B cell (primary cell): Measurements from ENCODE around the gene KDM3B. TPM values are rescaled to one million over a fixed set of nuclear protein-coding genes. Genes with fewer than 3 reads are reported as not detected.

Experiments used
- ATAC-seq: fragments of 200-7000 bp; cut with Tn5 transposase; one replicate; pipeline ENCODE4 v1.10.0; 2021; ENCODE audit warnings: low read depth, mild to moderate bottlenecking, moderate number of reproducible peaks, moderate library complexity
- CTCF ChIA-PET: fragments of 350-600 bp; sonication (Branson Sonifier 250); formaldehyde crosslinking; loops from one replicate; lab custom pipeline; 2021; ENCODE audit warnings: antibody characterized with exemption, inconsistent platforms; lab: Charles Lee
- POLR2A ChIA-PET: fragments of 350-600 bp; sonication (Branson Sonifier 250); formaldehyde crosslinking; loops from one replicate; lab custom pipeline; 2021; ENCODE audit warnings: antibody characterized with exemption; lab: Charles Lee
- DNase-seq: peaks from one replicate; pipeline ENCODE4 v3.0.0; 2013
- H2AFZ ChIP-seq: 2 replicates; pipeline ENCODE4 v1.6.1; 2012; ENCODE audit warnings: mild to moderate bottlenecking, low read depth, low read length; ENCODE audit not compliant: insufficient read depth, poor library complexity, severe bottlenecking
- H3K27ac ChIP-seq, 2 donors: 1 replicate in 1 of 2; 2 replicates in 1 of 2; pipeline ENCODE4 v1.5.1; 2012 to 2013; ENCODE audit warnings: low read length in 2 of 2, mild to moderate bottlenecking in 2 of 2, moderate library complexity in 1 of 2
- H3K27me3 ChIP-seq, 4 experiments: fragments of 200-600 bp in 1 of 4; sonication (generic) in 1 of 4; replicated peaks in 1 of 4; 1 replicate in 2 of 4; 2 replicates in 2 of 4; pipeline versions ENCODE4 v1.6.1 to v1.7.0; 2013 to 2016; ENCODE audit warnings: low read length in 3 of 4, mild to moderate bottlenecking in 2 of 4, mixed read lengths in 1 of 4, moderate library complexity in 1 of 4; ENCODE audit not compliant: insufficient read depth in 4 of 4, control insufficient read depth in 3 of 4; ENCODE audit errors: control extremely low read depth in 1 of 4
- H3K36me3 ChIP-seq, 2 experiments: replicated peaks in 1 of 2; 1 replicate in 1 of 2; 2 replicates in 1 of 2; pipeline versions ENCODE4 v1.6.1 to v1.7.1; 2013; ENCODE audit warnings: low read length in 1 of 2; ENCODE audit not compliant: insufficient read depth in 2 of 2, control insufficient read depth in 1 of 2; ENCODE audit errors: control extremely low read depth in 1 of 2, extremely low read depth in 1 of 2
- H3K4me1 ChIP-seq, 2 donors: fragments of 200-600 bp in 1 of 2; sonication (generic) in 1 of 2; 1 replicate in 1 of 2; 2 replicates in 1 of 2; pipeline versions ENCODE4 v1.5.1 to v1.6.1; 2013 to 2017; ENCODE audit warnings: low read length in 2 of 2; ENCODE audit not compliant: control insufficient read depth in 2 of 2, insufficient read depth in 2 of 2
- H3K4me2 ChIP-seq: replicated peaks from 2 replicates; pipeline ENCODE3; 2012; ENCODE audit warnings: mild to moderate bottlenecking, low read depth, low read length; ENCODE audit not compliant: poor library complexity, severe bottlenecking
- H3K4me3 ChIP-seq, 5 experiments: fragments of 200-600 bp in 1 of 5; sonication (generic) in 1 of 5; 1 replicate in 3 of 5; 2 replicates in 2 of 5; pipeline versions ENCODE4 v1.5.1 to v1.7.0; 2011 to 2016; ENCODE audit warnings: low read length in 4 of 5, mild to moderate bottlenecking in 4 of 5, low read depth in 2 of 5, control low read depth in 1 of 5, moderate library complexity in 1 of 5; ENCODE audit not compliant: insufficient read depth in 1 of 5; ENCODE audit errors: control extremely low read depth in 1 of 5, extremely low read depth in 1 of 5
- H3K79me2 ChIP-seq: fragments of 200-600 bp; sonication (generic); one replicate; pipeline ENCODE4 v1.6.0; 2016; ENCODE audit warnings: low read length; ENCODE audit not compliant: control insufficient read depth, insufficient read depth
- H3K9ac ChIP-seq: fragments of 200-600 bp; sonication (generic); 2 replicates; pipeline ENCODE4 v1.6.1; 2017; ENCODE audit warnings: mild to moderate bottlenecking, low read length, moderate library complexity
- H3K9me3 ChIP-seq, 3 donors: one replicate each; pipeline versions ENCODE4 v1.6.1 to v1.7.1; 2013; ENCODE audit warnings: low read length in 2 of 3; ENCODE audit not compliant: control insufficient read depth in 2 of 3, insufficient read depth in 1 of 3; ENCODE audit errors: control extremely low read depth in 1 of 3
- H4K20me1 ChIP-seq: 2 replicates; pipeline ENCODE4 v1.6.0; 2012; ENCODE audit warnings: mild to moderate bottlenecking, low read length; ENCODE audit not compliant: insufficient read depth, control insufficient read depth, poor library complexity, severe bottlenecking
- H3K27ac Mint-ChIP-seq: one replicate; pipeline ENCODE4 v1.8.0; 2021; ENCODE audit warnings: mixed read lengths
- H3K27me3 Mint-ChIP-seq: one replicate; pipeline ENCODE4 v1.8.0; 2021; ENCODE audit warnings: mixed read lengths
- H3K4me1 Mint-ChIP-seq: one replicate; pipeline ENCODE4 v1.8.0; 2021; ENCODE audit warnings: mixed read lengths
- H3K4me3 Mint-ChIP-seq: one replicate; pipeline ENCODE4 v1.8.0; 2021; ENCODE audit warnings: mixed read lengths
- H3K9me3 Mint-ChIP-seq: one replicate; pipeline ENCODE4 v1.8.0; 2022; ENCODE audit warnings: mixed read lengths; ENCODE audit not compliant: insufficient read depth
- CTCF ChIP-seq: fragments of 200-600 bp; IDR thresholded peaks from one replicate; pipeline ENCODE4 v1.8.0; 2022; ENCODE audit warnings: antibody characterized with exemption, mild to moderate bottlenecking
- EZH2 ChIP-seq: IDR thresholded peaks from 2 replicates; pipeline ENCODE4 v1.6.1; 2012; ENCODE audit warnings: borderline replicate concordance, low read depth, mild to moderate bottlenecking, moderate library complexity, low read length; ENCODE audit not compliant: insufficient read depth, poor library complexity, severe bottlenecking
- WGBS: methylation state at CpG from one replicate; pipeline ENCODE4 v1.1.5; 2013; ENCODE audit warnings: missing lambda C conversion rate; ENCODE audit not compliant: insufficient coverage; 5-methylcytosine and 5-hydroxymethylcytosine counted together
- intact Hi-C: fragments of 100-400 bp; cut with micrococcal nuclease; formaldehyde crosslinking; loops from one replicate; pipeline ENCODE4 v1.10.0; 2022
- polyA plus RNA-seq: library from polyadenylated mRNA; depleted of rRNA; stranded (reverse); fragments of >200 nt; gene quantifications from 2 replicates; pipeline ENCODE4 v1.2.3, GENCODE V29; 2012
- total RNA-seq, 2 donors: library from RNA; stranded (reverse); fragments of 120-200 nt in 1 of 2; gene quantifications; 1 replicate in 1 of 2; 2 replicates in 1 of 2; pipeline versions ENCODE4 v1.2.3 to v1.2.4, GENCODE V29; 2013 to 2022

KDM3B gene
- total and polyA plus RNA-seq, 2 donors (not counting 1 experiment from before 2014, with no cell fraction given), result 41.8 to 99.9 TPM

- H3K27ac ChIP-seq, result no peak overlapping the region
- H3K36me3 ChIP-seq, result no peaks in the 10 kb centered on the region
- H3K4me1 Mint-ChIP-seq, result peaks cover 5% of the 10 kb centered on the region
- intact Hi-C loops, result no loop called here
- POLR2A ChIA-PET, result no interaction called here
- H2AFZ ChIP-seq, result no peak overlapping the region
- H4K20me1 ChIP-seq, result no peaks in the 10 kb centered on the region
- CTCF ChIA-PET, result interaction anchor here (1.3 to 1.4 kb wide), 2 partner anchors 40 to 59 kb away, joined by 3 to 10 read pairs; no protein-coding TSS in a partner anchor
- peaks cover 4% of the 10 kb centered on the region for H3K27me3 Mint-ChIP-seq
- H3K9me3 Mint-ChIP-seq, result no peaks in the 10 kb centered on the region
- TF ChIP-seq EZH2, result no peak
- TF ChIP-seq CTCF, result no peak
- ATAC-seq (no peak), DNase-seq (no peak)
- H3K9ac ChIP-seq, result no peak overlapping the region
- H3K4me2 ChIP-seq, result no peak overlapping the region
- peaks cover 0 to 9% (median 2%) of the 10 kb centered on the region in 4 experiments for H3K27me3 ChIP-seq
- WGBS, result 97% methylated on average over 11 of the region's 13 CpGs
- H3K4me1 ChIP-seq, result peaks cover 4 to 5% of the 10 kb centered on the region in 2 donors
- H3K79me2 ChIP-seq, result no peaks in the 10 kb centered on the region
- no peak overlapping the region for H3K4me3 Mint-ChIP-seq
- H3K9me3 ChIP-seq, result no peaks in the 10 kb centered on the region
- H3K27ac Mint-ChIP-seq, result no peak overlapping the region
- H3K4me3 ChIP-seq, result no peak overlapping the region
These were observed 91.7 kb downstream of the KDM3B start for GRCh38 chr5:138444078-138444773.
